HG02938 (cell line): ENCODE data around the gene ETNK1.
"Not testable (repeated sequence)": the region's sequence is repeated elsewhere in the genome, so short reads cannot be mapped to it uniquely, and the experiment has no call there.

Source experiments
- ATAC-seq: cut with Tn5 transposase; IDR thresholded peaks from one replicate; pipeline ENCODE4 v1.9.1; 2021; ENCODE audit warnings: mild to moderate bottlenecking, moderate library complexity; ENCODE audit not compliant: unreplicated experiment

Gene ETNK1

DNA sequence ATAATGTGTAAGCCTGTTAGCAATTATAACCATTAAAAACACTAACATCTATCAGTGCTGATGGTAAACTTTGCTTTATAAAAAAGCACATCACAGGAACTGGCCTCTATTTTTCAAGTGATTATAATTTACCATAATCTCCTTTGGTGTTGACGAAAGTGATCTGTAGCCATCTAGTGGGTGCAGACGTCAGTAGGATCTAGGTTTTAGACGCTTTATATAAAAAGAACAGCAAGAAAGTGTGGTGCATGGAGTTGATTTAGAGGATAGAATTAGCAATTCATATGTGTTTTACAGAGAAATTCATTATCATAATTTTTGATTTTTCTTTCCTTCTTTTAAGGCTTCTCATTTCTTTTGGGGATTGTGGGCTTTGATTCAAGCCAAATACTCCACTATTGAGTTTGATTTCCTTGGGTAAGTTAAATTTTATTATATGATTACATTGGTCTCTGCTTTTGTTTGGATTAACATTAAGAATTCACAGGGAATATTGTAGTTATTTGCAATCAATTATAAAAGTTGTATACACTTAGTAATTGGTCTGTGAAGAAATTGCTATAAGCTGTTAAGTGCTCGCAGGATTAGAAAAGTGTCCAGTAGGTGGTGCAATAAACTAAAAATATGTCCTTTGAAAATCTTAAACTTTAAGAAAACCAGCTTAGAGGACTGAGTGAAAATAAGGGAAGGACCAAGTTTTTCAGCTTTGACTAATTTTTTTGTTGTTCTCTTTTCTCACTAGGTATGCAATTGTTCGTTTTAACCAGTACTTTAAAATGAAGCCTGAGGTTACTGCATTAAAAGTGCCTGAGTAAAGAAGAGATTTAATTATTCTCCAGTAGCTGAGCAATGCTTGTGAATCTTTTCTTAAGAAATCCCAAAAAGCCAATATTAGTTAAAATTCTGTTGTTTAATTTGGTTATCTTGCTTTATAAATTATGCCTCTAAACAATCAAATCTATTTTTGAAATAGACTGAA is 59.5 kb downstream of the ETNK1 start:
- ATAC-seq, result peak; percentile 45

DNA sequence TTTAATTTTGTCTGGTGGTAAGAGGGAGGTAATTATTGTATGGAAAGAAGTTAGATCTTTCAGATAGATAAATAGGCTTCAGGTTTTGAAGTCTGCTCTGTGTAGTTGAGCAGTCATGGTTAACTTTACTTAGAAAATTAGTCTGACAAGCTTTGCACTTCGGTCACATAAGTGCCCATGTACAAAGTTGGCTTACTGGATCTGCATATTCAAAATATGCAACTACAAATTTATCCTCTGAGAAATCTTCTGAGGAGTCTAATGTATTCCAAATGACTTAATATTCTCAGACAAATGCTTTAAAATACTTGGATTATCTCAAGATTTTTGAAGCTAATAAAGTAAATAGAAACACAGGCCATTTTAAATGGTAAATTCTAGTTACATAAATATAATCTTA is 61.2 kb downstream of the ETNK1 start:
- ATAC-seq, result no peak

DNA sequence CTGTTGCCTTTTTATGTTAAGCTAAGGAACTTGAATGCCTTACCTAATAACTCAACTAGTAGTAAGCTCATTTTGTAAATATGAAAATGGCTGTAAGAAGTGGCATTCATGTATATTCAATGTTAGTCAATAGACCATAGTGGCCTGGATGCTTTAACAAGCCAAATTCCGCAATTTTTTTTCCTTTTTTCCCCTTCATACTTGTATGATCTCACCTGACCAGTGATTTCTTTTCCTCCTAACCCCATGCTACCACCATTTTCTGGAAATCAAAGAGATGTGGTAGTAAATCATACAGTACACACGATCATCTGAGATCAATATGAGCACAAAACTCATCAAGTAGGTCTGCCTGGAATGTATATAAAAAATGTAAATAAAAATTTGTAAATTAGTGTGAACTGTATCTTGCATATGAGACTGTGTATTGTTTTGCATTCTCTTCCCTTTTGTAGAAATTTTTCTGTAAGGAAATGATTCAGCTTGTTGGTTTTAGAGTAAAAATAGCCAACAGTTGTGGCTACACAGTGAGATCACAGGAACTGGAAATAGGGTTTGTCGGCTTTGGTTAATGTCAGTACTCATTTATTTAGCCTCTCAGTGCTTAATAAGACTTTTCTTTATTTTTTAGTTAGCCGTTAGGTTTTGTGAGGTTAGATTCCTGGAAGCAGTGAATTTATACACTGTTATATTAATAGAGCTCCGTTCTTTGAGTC is 62.5 kb downstream of the ETNK1 start:
- ATAC-seq, result peak; percentile 86

DNA sequence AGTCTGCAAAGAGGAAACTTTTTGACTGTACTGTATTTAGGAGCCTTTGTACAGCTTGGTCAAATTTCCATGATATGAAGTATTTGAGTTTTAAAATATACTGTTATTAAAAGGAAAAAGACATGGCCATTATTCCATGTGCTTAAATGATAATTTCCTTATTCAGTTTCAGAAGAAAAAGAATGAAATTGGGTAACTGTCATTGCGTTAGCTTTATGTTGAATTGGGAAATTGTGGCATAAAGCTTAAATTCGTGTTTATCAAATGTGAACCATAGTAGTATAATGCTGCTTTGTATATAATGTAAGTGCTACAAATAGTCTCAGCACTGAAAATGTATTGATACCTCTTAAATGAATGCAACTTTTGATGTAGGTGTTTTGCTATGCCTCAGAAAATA is 64.9 kb downstream of the ETNK1 start:
- ATAC-seq, result no peak

DNA sequence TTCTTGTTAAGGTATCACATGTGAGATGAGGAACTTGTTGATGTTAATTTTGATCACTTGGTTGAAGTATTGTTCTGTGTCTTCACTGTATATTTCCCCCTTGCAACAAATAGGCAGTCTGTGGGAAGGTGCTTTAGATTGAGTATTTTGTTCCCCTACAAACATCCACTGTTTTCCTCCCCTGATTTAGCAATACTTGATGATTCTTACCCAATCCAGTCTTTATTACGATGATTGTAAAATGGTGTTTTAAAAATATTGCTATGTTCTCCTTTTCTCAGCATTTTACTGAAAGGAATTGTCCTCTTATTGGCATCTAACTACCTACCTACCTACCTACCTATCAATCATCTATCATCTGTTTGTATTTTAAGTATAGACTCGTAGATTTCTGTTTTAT is 66.3 kb downstream of the ETNK1 start:
- ATAC-seq, result no peak

DNA sequence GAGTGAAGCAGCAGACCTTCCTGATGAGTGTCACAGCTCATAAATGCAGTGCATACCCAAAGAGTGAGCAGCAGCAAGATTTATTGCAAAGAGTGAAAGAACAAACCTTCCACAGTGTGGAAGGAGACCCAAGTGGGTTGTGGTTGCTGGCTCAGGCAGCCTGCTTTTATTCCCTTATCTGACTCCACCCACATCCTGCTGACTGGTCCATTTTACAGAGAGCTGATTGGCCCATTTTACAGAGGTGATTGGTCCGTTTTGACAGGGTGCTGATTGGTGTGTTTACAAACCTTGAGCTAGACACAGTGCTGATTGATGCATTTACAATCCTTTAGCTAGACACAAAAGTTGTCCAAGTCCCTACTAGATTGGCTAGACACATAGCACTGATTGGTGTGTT is 67.5 kb downstream of the ETNK1 start:
- not testable (repeated sequence) for ATAC-seq

DNA sequence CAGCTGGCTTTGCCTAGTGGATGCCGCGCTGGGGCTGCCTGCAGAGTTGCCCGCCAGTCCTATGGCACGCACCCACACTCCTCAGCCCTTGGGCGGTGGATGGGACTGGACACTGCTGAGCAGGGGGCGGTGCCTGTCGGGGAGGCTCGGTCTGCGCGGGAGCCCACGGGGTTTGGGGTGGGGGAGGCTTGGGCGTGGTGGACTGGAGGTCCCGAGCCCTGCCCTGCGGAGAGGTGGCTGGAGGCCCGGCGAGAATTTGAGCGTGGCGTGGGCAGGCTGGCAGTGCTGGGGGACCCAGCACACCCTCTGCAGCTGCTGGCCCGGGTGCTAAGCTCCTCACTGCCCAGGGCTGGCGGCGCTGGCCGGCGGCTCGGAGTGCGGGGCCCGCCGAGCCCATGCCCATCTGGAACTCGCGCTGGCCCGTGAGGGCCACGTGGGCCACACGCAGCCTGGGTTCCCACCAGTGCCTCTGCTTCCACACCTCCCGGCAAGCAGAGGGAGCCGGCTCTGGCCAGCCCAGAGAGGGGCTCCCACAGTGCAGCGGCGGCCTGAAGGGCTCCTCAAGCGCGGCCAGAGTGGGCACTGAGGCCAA is 68.1 kb downstream of the ETNK1 start:
- ATAC-seq, result no peak

DNA sequence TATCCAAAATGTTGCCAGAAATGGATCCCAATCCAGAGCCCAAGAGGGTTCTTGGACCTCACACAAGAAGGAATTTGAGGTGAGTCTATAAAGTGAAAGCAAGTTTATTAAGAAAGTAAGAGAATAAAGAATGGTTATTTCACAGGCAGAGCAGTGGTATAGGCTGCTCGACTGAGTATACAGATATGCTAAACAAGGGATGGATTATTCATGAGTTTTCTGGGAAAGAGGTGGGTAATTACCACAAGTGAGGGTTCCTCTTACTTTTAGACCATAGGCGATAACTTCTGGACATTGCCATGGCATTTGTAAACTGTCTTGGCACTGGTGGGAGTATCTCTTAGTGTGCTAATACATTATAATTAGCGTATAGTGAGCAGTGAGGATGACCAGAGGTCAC is 73.6 kb downstream of the ETNK1 start:
- no peak for ATAC-seq

DNA sequence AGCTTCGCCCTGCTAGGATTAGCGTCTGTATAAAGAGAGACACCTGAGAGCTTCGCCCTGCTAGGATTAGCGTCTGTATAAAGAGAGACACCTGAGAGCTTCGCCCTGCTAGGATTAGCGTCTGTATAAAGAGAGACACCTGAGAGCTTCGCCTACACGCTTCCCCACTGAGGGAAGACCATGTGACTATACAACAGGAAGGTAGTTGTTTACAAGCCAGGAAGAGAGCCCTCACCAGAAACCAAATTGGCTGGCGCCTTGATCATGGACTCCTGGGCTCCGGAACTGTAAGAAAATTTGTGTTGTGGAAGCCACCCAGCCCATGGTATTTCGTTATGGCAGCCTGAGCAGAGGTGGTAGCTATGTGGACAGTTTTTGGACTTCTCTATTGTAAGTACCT is 74.7 kb downstream of the ETNK1 start:
- ATAC-seq, result not testable (repeated sequence)

DNA sequence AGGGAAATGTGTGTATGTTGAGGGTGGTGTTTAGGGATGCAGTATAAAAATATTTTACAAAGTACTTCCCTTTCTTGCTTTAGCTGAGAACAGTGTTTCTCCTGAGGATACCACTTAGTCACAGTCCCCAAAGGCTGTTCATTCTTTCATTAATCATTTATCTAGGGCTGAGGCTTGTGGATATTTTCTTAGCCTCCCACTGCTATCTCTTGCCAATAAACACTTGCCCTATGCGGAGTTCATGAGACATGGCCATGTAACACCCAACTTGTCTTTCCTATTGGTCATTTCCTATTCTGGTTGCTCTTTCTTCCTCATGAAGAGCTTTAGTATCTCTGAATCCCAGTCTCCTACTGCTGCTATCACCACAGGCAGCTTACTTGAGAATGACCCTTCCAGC is 75.1 kb downstream of the ETNK1 start:
- ATAC-seq, result no peak

DNA sequence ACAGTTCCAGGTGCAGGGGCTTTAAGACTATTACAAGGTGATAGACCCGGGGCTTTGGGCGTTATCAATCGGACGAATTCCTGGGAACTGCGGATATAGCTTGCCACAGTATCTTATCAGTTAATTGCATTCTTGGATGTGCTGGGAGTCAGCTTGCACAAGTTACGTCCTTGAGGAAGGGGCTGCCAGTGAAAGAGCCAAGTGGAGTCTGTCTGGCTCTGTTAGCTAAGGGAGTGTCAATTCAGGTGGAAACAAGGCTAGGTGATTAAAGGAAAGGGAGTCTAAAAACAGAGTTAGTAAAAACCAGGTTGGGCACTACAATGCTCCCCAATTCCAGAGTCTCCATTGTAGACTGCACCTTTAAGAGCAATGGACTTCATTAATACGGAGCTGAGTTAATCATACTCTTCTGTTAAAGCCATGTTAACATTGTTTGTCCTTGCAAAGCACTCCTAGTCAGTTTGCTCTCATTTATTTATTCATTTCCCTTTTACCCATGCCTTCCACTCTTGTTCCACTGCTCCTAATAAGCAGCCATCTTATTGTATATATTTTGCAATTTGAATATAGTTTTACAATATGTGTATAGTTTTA is 76.3 kb downstream of the ETNK1 start:
- not testable (repeated sequence) for ATAC-seq

DNA sequence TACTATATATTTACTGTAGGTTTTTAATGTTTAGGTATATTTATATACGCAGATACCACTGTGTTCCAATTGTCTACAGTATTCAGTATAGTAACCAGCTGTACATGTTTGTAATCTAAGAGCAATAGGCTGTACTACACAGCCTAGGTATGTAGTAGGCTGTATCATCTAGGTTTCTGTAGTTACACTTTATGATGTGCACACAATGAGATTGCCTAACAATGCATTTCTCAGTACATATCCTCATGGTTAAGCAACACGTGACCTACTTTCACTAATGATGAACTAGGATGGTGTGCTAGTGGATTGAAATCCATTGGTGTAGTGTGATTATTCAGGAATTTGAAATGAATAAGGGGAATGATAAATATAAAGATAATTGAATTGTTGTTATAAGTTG is 77.7 kb downstream of the ETNK1 start:
- no peak for ATAC-seq

DNA sequence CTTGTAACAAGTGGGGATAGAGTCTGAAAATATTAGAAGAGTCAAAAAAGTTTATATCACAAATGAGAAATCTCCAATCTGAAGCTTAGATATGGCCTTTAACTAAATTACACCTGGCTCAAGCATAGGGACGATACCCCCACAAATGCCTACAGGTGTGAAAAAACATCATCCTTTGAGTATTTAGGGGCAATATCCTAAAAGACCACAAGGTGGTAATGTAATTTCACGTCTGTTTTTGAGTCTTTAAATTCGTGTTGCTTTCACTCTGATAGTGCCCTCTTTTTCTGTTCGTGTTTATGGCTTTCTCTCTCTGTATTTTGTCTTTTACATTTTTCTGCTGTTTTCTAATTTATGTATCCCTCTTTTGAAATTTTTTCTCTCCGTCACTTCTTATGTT is 84.3 kb downstream of the ETNK1 start:
- peak; percentile 69 for ATAC-seq

DNA sequence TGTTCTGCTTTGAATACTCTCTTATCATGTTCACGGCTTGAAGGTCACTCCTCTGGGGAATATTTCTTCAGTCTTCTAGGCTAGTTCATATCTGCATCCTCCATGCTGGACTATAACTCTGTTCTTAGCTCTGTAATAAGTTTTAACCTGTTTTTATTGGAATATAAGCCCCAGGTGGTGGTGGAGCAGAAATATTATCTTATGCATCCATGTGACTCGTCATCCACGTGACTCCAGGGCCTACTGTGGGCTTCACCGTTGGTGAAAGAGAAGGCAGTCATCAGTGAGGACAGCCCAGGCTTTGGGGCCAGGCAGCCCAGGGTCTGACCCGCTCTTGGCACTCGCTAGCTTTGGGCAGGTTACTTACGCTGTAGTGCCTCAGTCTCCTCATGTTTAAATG is 87.1 kb downstream of the ETNK1 start:
- ATAC-seq, result no peak

DNA sequence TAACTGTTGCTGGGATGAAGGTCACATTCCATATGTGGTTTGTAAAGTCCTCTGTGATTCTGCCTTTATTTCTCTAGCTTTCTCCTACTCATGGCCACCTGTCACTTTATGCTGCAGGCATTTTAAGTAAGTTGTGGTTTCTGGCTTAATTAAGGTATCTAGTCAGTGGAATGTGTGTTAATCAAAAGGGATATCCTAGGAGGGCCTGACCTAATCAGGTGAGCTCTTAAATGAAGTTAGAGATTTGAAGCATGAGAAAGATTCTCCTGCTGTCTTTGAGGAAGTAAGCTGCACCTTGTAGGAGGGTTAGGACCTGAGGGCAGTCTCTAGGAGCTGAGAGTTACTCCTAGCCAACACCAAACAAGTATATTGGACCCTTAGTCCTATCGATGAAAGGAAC is 90.3 kb downstream of the ETNK1 start:
- no peak for ATAC-seq

DNA sequence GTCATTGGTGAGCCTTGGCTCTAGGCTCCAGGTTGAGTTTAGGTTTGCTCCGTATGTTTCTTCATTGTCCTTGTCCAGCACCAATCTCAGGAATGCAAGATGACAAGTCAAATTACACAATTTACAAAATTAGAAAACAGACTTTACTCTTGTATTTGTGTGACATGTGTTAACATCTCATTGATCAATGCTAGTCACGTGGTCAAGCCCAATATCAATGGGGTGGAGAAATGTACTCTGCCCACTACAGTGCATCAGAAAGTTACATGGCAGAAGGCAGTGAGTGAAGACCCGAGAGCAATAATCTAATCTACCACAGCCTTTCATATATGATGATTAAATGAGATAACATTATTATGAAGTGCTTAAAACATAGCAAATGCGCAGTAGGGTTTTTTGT is 94.8 kb downstream of the ETNK1 start:
- ATAC-seq, result no peak

DNA sequence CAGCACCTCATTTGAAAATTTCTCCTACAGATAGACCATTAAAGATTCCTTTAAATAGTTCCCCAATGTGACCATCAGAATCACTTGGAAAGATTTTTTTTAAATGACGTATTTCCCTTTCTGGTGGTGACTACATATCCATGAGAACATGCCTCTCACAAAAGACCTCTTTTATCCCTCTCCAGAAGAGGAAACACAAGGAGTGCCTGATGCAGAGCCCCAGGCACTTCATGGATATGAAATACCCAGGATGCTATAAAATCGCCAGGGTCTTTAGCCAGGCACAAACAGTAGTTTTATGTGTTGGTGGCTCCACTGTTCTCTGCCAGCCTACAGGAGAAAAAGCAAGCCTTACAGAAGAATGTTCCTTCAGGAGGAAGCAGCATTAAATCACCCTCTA is 97.1 kb downstream of the ETNK1 start:
- no peak for ATAC-seq

DNA sequence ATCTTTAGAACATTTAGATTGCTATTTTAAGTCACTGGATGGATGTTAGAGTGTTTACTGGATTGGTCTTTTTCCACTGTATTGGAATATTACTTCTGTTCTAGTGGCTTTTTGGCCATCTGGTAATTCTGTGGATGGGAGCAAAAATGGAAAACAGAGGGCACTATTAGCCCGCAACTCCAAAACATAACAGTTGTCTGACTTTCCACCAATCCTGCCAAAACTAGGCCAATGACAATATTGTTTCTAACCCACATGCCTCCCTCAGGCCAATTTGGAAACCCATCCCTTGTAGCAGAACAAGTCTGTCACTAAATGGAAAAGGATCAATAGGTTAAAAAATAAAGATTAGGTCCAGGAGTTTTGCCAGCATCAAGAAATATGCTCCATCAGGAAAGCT is 97.8 kb downstream of the ETNK1 start:
- ATAC-seq, result no peak

DNA sequence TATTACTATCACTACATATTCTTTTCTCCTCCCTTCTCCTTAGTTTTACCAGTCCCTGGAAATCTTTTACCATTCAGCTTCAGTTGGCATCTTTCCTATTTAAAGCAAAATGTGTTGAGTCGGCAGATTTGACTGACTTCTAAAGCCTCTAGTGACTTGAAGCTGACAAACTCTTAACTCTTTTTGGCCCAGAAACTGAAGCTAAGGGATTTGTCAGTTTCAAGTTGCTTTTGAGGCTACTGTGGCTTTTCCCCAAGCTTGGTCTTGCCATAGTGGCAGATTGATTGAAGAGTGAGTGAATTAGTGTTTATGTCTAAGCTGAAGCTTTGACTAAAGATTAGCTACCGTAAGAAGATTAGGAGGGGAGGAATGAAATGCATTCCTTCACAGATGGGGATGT is 104.0 kb downstream of the ETNK1 start:
- ATAC-seq, result no peak

DNA sequence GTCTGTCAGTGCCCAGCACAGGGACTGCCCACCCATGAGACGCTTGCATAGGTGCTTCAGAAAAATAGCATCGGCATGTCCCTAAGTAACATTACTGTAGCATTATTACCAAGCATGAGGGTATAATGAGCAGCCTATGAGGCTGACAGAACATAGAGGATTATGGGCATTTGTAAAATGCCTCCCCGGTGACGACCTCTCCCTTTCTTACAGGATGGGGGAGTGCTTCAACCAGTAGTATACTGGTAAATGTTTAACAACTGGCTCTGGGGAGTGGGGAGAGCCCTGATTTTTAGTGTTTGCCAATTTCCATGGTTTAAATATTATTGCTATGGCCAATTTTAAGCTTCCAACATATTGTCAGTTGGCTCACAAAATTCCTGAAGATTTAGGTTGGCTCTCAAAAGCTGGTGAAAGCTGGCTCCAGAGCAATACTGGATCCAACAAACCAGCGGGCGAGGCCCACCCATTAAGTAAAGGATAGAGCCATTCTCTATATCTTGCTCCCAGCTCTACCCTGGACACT is 104.5 kb downstream of the ETNK1 start:
- no peak for ATAC-seq

DNA sequence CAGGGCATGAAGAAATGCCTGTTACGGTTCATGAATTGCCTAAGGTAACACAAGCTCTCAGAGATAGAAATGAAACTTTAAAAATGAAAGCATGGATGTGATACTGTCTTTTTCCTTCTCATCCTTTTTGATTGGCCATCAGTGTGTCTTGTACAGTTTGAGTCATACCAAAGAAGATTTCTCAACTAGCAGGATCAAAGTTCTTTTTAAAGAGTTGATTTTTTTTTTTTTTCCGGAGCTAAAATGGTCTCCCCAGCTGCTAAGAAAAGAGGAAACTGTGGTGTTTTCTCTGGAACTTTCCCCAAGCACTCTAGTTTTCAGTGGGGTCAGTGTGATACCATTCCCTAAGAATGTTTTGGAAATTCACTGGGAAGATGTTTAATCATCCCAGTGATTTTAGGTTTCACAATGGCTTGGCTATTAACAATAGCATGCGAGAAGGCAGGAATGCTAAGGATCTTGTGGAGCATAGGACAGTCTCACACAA is 105.0 kb downstream of the ETNK1 start:
- no peak for ATAC-seq
